ENCODE results near the gene EEF1AKMT3.

- TF ChIP-seq CTCF (optimal IDR thresholded peaks at IDR 0.05 in 1 of 3, IDR thresholded peaks at IDR 0.05 in 1 of 3, conservative IDR thresholded peaks at IDR 0.05 in 1 of 3; ENCODE audit: extremely low read depth in 1 of 3, insufficient read depth in 2 of 3, low read length in 3 of 3) (no peak), EZH2 (IDR thresholded peaks at IDR 0.05; ENCODE audit: low read length) (no peak)
Observed at GRCh38 chr12:57764662-57765002, 7.8 kb upstream of the EEF1AKMT3 start.
